Skin epidermis (tissue), 12 donors: Measurements from ENCODE around the gene COL2A1.
A peak's percentile ranks its signal among the peaks of the same experiment; 100 is the strongest.

ENCODE experiments used
- H3K27ac ChIP-seq, 21 experiments: fragments of 200-600 bp; sonication (generic) in 11 of 21; one replicate each; pipeline ENCODE4 v1.5.0; 2020; ENCODE audit warnings: mild to moderate bottlenecking in 3 of 21, inconsistent platforms in 2 of 21, moderate library complexity in 2 of 21
- H3K4me3 ChIP-seq, 7 experiments: fragments of 200-600 bp; sonication (generic) in 2 of 7; one replicate each; pipeline ENCODE4 v1.5.0; 2020; ENCODE audit warnings: inconsistent platforms in 2 of 7, mild to moderate bottlenecking in 2 of 7, moderate library complexity in 1 of 7

The COL2A1 gene

DNA sequence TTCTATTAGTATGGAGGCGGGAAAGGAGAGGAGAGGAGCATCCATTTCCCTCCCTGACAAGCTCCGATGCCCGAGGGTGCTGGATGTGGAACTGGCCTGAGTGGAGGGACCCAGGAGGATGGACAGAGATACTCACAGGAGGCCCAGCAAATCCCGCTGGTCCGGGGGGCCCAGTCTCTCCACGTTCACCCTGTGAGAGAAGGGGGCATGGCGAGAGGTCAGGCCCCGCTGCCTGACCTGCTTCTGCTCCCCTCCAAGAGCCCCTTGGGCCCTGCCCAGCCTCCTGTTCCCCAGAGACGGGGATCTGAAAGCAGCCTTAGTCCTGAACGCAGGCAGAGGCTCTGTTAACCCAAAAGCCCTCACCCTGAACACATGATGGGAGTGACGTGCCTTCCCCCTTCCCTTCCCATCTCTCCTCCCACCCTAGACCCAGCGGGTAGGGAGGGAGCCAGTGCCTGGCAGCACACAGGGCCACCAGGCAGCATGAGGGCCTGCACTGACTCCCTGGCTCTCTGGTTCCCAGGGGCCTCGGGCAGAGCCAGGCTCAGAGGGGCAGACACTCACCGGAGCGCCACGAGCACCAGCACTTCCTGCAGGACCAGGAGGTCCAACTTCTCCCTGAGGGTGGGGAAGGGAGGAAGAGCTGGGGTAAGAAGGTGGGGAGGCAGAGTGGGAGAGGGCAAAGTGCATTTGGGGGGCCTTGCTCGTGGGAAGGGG is 23.3 kb downstream of the COL2A1 start:
- Histone ChIP-seq H3K27ac (no peak overlapping the region), H3K4me3 (no peak overlapping the region)

DNA sequence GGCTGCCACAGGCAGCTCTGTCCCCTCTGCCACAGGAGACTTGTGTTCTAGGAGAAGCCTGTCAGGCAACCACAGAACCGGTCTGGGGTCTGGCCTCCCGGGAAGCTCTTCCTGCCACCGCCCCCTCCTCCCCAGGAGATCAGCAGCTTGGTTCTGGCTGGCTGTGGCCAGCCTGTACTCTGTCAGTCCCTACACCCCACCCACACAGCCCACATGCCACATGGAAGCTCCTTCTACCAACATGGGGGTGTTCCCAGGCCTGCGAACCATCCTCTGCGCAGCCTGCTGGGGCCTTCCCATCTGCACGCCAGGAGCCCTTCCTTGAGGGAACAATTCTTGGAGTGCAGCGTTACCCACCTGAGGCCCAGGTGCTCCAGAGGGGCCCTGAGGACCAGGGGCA is 24.1 kb downstream of the COL2A1 start:
- H3K4me3 ChIP-seq, result no peak overlapping the region
- H3K27ac ChIP-seq, result no peak overlapping the region

DNA sequence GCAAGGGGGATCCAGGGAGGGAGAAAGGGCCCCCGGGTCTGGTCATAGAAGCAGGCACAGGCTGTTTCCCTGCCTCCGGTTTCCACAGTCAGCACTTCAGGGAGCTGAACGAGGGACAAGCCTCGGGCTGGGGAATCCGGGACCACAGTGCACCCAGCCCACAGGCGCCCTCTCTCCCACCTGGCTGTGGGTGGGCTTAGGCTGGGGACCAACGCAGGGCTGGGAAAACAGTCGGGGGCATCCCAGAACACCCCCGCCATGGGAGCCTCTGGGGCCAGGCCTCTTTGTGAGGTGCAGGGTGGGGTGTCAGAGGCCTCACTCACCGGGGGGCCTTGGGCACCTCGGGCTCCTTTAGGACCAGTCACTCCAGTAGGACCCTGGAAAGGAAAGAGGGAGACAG is 24.6 kb downstream of the COL2A1 start:
- H3K27ac ChIP-seq, result no peak overlapping the region
- H3K4me3 ChIP-seq, result no peak overlapping the region

DNA sequence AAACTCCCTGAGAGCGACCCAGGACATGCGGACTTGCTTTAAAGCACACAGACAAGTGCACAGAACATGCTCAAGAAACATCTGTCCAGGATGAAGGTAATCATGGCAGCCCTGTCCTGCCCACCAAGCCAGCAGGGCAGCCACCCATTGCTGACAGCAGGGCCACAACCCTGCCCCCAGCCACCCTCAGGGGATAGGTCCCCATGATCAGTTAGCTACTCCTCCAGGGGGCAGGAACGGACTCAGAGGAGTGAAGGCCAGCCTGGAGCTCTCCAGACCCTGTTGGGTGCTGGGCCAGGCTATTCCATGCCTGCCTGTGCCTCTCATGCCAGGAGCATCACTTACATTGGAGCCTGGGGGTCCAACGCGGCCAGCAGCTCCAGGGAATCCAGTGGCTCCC is 25.1 kb downstream of the COL2A1 start:
- Histone ChIP-seq H3K27ac (no peak overlapping the region), H3K4me3 (no peak overlapping the region)

DNA sequence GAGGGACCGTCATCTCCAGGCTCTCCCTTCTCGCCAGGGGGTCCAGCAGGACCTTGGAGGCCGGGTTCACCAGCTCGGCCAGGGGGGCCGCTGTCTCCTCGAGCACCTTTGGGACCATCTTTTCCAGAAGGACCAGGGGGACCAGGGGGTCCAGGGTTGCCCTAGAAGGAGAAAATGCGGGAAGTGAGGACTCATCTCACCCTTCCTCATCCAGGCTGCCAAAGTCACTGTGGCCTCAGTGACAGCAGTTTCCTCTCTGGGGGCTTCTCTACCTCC is 25.7 kb downstream of the COL2A1 start:
- H3K27ac ChIP-seq, result no peak overlapping the region
- H3K4me3 ChIP-seq, result no peak overlapping the region

DNA sequence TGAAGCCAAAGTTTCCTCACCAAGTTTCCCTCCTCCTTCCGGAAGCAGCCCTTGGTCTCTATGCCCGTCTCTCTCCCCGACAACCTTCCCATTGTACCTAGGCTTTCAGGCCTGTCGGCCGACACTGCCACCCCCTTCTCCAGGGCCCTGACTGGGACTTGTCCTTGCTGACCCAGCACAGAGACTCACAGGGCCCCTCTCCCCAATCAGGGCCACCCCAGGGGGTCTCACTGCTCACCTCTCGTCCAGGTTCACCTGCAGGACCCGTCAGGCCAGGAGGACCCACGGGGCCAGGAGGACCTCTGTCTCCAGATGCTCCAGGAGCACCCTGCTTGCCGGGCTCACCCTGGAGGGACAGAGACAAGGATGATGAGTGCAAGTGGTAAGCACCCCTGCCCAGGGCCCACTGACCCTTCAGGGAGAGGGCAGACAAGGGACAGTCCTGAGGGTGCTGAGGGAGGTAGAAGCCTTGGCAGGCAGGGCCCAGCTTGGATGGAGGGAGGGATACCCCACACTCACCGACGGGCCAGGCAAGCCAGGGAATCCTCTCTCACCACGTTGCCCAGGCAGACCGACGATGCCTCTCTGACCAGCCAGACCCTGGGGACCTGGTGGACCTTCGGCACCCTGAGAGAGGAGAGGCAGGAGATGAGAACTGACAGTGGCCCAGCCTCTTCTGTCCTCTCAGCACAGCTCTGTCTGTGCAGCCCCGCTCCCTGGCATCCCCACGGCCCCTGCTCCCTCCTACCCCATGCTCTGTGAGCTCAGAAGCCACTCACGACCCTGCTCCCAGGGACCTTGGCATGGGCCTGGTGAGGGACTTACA is 26.3 kb downstream of the COL2A1 start:
- no peak overlapping the region for H3K27ac ChIP-seq
- H3K4me3 ChIP-seq, result no peak overlapping the region

DNA sequence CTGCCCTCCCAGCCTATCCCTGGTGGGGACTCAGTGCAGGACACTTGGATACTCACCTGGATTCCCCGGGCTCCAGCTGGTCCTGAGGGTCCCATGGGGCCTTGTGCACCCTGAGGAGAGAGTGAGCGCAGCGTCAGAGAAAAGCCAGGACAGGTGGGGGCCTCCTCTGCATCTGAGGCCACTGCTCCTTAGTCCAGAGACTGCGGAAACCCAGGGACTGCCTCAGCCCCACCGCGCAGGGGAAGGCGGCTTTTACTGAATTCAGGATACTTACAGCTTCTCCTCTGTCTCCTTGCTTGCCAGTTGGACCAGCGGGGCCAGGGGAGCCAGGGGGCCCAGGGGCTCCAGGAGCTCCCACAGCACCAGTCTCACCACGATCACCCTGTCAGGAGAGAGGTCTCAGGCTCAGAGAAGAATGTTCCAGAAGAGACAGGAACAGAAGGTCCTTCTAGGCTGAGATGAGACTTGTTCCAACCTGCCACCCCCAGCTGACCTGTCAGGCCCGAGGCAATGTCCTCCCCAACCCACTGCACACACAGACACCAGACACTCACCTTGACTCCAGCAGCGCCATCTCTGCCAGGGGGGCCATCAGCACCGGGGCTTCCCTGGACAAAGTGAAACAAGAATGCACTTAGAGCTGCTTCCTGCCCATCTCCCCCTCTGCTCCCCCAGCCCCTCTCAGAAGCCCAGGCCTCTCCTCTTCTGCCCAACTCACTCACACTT is 27.1 kb downstream of the COL2A1 start:
- no peak overlapping the region for H3K4me3 ChIP-seq
- no peak overlapping the region for H3K27ac ChIP-seq

DNA sequence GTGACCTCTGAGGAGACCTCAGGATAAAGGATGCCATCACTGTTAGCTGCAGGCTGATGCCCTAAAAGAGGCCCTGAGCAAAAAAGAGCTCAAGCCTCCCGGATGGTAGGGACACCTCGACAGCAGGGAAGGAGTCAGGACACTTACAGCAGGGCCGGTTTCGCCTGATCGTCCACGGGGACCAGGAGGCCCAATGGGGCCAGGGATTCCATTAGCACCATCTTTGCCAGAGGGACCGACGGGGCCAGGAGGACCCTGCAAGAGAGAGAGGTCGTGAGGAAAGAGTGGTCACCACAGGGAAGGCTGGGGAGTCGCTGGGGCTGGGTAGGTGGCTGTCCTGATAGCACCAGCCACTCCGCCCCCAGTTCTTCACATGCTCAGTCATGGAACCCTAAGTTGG is 28.5 kb downstream of the COL2A1 start:
- H3K27ac ChIP-seq, result no peak overlapping the region
- H3K4me3 ChIP-seq, result no peak overlapping the region

DNA sequence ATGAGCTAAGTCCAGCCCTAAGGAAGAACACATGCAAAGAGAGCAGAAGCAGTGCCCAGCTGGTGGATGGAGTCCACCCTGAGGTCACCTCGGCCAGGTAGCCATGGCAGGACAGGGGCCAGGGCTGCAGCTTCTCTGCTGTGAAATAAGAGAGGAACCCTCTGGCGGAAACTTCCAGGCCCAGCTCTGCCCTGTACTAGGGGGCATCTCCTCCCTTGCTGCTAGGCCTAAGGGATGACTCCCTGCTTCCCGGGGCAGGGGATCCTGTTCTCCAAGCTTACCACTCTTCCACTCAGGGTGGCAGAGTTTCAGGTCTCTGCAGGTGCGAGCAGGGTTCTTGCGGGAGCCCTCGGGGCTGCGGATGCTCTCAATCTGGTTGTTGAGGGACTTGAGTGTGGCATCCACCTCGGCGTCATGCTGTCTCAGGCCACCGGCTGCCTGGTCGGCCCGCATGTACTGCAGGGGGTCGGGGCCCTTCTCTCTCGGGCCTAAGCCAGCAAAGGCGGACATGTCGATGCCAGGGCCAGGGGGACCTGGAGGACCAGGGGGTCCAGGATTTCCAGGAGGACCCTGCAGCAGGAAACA is 29.1 kb downstream of the COL2A1 start:
- Histone ChIP-seq H3K4me3 (no peak overlapping the region), H3K27ac (no peak overlapping the region)

DNA sequence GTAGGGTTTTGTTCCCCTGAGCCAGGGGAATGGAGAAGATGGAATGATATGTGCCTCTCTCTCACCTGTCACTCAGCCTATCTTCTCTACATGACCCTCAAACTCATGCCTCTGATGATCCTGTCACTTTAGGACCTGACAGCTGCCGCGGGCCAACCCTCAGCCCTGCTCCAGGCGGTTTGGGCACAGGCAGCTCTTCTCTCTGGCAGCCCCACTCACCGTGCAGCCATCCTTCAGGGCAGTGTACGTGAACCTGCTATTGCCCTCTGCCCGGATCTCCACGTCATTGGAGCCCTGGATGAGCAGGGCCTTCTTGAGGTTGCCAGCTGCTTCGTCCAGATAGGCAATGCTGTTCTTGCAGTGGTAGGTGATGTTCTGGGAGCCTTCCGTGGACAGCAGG is 30.4 kb downstream of the COL2A1 start:
- Histone ChIP-seq H3K4me3 (no peak overlapping the region), H3K27ac (no peak overlapping the region)

DNA sequence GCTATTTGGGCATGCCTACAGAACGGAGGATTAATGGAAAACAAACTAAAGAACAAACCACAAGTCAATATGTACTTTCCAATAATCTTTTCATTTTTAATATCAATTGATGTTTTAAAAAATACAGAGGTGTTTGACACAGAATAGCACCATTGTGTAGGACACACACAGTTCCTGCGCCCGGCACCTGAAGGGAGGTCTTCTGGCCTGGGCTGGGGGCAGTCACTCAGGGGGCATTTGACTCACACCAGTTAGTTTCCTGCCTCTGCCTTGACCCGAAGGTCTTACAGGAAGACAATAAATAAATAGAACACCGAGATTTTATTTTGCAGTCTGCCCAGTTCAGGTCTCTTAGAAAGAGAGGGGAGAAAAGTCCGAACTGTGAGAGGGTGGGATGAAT is 31.4 kb downstream of the COL2A1 start:
- Histone ChIP-seq H3K4me3 (no peak overlapping the region), H3K27ac (no peak overlapping the region)

DNA sequence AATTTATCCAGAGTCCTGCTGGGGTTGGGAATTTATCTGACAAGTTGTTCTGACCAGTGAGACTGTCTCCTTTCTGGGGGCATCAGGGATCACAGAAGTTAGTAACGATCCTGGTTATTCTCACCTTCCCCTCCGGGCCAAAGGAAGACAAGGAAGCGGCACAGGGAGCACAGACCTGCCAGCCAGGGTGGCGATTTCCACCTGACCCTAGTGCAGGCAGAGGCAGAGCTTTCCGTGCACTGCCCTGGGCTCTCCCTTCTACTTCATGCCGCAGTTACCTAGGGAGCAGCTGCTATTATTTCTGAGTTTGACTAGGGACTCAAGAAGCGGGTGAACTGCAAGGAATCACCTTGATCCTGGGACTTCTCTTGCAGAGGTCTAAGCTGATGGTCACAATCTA is 33.4 kb downstream of the COL2A1 start:
- Histone ChIP-seq H3K4me3 (no peak overlapping the region), H3K27ac (no peak overlapping the region)

DNA sequence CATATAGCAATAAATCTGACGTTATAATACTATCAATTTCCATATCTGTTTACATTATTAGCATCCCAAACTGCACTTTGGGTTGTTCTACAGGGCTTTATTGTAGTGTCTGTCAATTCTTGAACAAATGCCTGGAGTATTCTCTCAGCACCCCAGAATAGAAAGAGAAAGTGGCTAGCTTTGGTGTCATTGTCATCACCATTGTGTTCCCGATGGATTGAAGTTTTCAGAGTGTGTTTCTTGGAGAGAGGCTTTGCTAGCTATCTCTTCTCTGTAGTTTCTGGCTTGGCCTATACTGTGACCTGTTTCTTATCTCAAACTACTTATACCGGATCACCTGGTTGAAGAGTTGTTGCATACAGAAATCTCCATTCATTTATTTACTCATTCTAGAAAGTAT is 34.4 kb downstream of the COL2A1 start:
- no peak overlapping the region for H3K27ac ChIP-seq
- no peak overlapping the region for H3K4me3 ChIP-seq

DNA sequence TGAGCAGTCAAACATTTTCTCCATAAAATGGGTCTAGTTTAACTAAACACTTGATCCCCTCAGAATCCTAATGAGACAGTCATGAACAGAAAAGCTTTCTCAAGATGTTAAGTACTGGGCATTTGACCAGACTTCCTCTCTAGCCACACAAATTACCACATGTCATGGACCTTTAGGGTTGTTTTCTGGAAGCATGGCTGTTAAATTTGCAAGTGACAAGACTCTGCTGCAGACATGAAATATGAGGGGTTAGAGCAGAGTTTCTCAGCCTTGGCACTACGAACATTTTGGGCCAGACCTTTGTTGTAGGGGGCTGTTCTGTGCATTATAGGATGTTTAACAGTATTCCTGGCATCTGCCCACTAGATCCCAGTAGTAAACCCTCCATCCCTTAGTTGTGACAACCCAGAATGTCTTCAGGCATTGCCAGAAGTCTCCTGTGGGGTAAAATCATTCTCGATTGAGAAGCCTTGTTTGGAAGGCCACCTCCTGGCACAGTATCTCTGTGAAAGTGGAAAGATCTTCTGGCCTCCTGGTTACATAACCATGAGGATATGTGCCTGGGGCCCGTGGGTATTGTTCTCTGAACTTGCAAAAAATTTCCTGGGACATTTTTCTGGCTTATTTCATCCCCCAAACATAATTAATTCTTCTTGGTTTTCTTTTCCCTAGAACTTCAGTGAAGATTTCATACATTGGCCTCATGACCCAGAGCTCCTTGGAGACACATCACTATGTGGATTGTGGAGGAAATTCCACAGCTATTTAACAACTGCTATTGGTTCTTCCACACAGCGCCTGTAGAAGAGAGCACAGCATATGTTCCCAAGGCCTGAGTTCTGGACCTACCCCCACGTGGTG is 36.6 kb downstream of the COL2A1 start:
- H3K4me3 ChIP-seq, result no peak overlapping the region
- H3K27ac ChIP-seq, result peak overlapping the region in 4 of 21 experiments; percentile 0 to 55 (median 12)

DNA sequence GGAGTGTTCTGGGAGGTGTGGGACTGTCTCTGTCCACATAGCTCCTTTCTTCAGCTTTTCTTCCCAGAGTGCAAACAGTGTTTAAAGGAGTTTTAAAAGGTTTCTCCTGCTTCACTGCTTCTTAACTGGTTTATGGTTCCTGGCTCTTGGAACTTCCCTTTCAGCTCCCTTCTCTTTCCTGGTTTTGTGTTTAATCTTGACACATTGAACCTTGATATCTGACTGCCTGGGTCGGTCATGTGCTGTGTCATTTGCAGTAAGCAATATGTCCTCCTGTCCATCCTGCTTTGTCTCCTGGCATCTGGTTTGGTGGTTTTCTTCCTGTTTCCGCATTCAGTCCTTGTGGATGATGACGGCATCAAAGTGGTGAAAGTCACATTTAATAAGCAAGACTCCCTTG is 38.7 kb downstream of the COL2A1 start:
- Histone ChIP-seq H3K27ac (no peak overlapping the region), H3K4me3 (no peak overlapping the region)

DNA sequence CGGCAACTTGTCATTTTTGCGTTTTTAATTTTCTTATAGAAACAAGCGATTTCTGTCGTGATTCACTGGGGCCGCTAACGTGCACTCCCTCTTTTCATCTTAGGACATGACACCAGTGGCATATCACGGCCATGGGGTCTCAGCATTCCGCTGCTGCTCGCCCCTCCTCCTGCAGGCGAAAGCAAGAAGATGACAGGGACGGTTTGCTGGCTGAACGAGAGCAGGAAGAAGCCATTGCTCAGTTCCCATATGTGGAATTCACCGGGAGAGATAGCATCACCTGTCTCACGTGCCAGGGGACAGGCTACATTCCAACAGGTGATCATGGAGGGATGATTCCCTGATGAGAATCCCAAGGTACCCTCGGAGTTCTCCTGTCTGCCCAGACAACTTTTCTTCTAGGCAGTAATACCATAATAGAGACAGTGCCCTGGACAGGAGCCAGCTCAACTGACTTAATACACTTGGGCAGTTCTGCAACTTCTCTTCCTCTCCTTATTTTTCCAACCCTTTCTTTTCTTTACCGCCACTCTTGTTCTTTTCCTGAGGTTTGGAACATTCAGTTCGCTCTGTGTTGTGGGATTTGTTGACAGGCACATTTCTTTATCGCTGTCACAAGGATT is 40.1 kb downstream of the COL2A1 start:
- peak overlapping the region in 15 of 21 experiments; percentile 34 to 81 (median 64) for H3K27ac ChIP-seq

DNA sequence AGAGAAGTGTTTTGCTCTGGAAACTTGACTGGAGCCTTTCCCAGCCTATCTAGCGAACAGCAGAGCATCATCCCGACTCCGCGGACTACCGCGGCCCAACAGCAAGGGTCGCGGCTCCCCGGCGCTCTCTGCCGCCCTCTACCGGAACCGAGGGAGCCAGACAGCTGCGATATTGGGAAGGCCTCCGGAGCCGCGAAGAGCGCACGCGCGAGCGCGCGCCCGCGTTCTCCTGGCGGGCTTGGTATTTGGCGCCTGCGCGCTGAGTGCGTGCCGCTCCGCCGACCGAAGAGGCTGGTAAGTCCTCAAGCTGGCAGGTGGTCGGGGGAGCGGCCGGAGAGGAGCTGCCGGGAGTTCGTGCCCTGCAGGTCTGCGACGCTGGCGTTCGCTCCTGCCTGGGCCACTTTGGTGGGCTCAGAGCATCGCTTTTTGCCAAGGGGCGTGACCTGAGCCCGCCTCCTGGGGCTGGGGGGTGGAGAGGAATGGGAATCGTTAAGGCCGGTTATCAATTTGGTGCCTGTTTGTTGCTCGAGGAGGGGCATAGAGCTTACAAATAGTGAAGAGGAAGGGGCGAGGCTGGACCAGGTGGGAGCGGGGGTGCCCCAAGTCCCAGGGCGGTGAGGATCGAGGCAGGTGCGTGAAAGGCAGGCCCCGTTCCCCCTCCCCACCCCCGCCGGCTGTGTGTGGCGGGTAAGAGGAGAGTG is 40.8 kb downstream of the COL2A1 start, which contains the start of gene TMEM106C:
Gene TMEM106C, plus strand, starts transcription at position 257 of the 701 bp plus-strand sequence. CDS start 641 bp downstream, outside the sequence.
- Histone ChIP-seq H3K27ac (peak within 1 kb of the TSS in 18 of 21 experiments; percentile 32 to 81 (median 62)), H3K4me3 (peak within 1 kb of the TSS; percentile 55 to 90 (median 76))

More for the DNA sequence above, 40.1 kb downstream of the COL2A1 start:
- peak overlapping the region; percentile 55 to 90 (median 76) for H3K4me3 ChIP-seq

DNA sequence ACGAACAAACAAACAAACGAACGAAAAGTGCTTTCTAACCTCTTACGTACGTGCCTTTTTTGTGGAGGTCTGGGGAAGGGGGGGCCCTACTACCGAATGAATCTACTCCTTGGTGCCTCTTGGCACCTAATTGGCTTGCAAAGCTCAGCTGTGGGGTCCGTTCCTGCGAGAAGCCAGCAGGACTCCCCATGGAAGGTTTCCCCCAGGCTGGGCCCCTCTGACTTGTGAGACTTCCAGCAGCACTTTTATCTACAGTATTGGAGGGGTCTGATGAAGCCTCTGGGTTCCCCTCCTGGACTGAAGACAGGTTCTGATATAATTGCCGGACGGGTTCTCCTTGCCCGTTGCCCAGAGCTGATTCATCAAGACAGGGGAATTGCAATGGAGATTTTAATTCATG is 42.1 kb downstream of the COL2A1 start:
- Histone ChIP-seq H3K27ac (no peak overlapping the region), H3K4me3 (no peak overlapping the region)
